ENCODE measurements around the gene GNB1L.
"Not testable (repeated sequence)": the region's sequence is repeated elsewhere in the genome, so short reads cannot be mapped to it uniquely, and the experiment has no call there.

GNB1L gene

GRCh38 chr22:19793661-19794310 lies 60.9 kb downstream of the GNB1L start:
- Histone ChIP-seq H3K36me3 (no peaks in the 10 kb centered on the region), H3K27me3 (no peaks in the 10 kb centered on the region), H3K27ac (no peak overlapping the region), H3K9me3 (no peaks in the 10 kb centered on the region), H3K4me1 (ENCODE audit: control insufficient read depth in 1 of 2, insufficient read depth in 1 of 2, low read depth in 1 of 2, low read length in 1 of 2) (no peaks in the 10 kb centered on the region), H3K4me3 (ENCODE audit: low read depth in 1 of 2, low read length in 1 of 2) (no peak overlapping the region)
- no peak for TF ChIP-seq CTCF (IDR thresholded peaks at IDR 0.05)

GRCh38 chr22:19793161-19793560 lies 61.5 kb downstream of the GNB1L start:
- no peaks in the 10 kb centered on the region for H3K9me3 ChIP-seq
- no peaks in the 10 kb centered on the region for H3K4me1 ChIP-seq (ENCODE audit: control insufficient read depth in 1 of 2, insufficient read depth in 1 of 2, low read depth in 1 of 2, low read length in 1 of 2)
- H3K27ac ChIP-seq = no peak overlapping the region
- no peak for TF ChIP-seq CTCF (IDR thresholded peaks at IDR 0.05)
- no peaks in the 10 kb centered on the region for H3K36me3 ChIP-seq
- no peaks in the 10 kb centered on the region for H3K27me3 ChIP-seq
- H3K4me3 ChIP-seq (ENCODE audit: low read depth in 1 of 2, low read length in 1 of 2) = no peak overlapping the region

- not testable (repeated sequence) for H3K36me3 ChIP-seq; H3K9me3 ChIP-seq; H3K4me1 ChIP-seq (ENCODE audit: control insufficient read depth in 1 of 2, insufficient read depth in 1 of 2, low read depth in 1 of 2, low read length in 1 of 2); H3K4me3 ChIP-seq (ENCODE audit: low read depth in 1 of 2, low read length in 1 of 2); H3K27me3 ChIP-seq; H3K27ac ChIP-seq
Measured at GRCh38 chr22:19792383-19792896, 62.2 kb downstream of the GNB1L start.

GRCh38 chr22:19791894-19792293 lies 62.8 kb downstream of the GNB1L start:
- H3K27ac ChIP-seq = no peak overlapping the region
- TF ChIP-seq CTCF (IDR thresholded peaks at IDR 0.05) = no peak
- no peak overlapping the region for H3K4me3 ChIP-seq (ENCODE audit: low read depth in 1 of 2, low read length in 1 of 2)
- no peaks in the 10 kb centered on the region for H3K9me3 ChIP-seq
- H3K27me3 ChIP-seq = no peaks in the 10 kb centered on the region
- H3K36me3 ChIP-seq = no peaks in the 10 kb centered on the region
- H3K4me1 ChIP-seq (ENCODE audit: control insufficient read depth in 1 of 2, insufficient read depth in 1 of 2, low read depth in 1 of 2, low read length in 1 of 2) = no peaks in the 10 kb centered on the region

GRCh38 chr22:19791243-19791642 lies 63.4 kb downstream of the GNB1L start:
- H3K4me3 ChIP-seq (ENCODE audit: low read depth in 1 of 2, low read length in 1 of 2) = no peak overlapping the region
- H3K27me3 ChIP-seq = no peaks in the 10 kb centered on the region
- H3K4me1 ChIP-seq (ENCODE audit: control insufficient read depth in 1 of 2, insufficient read depth in 1 of 2, low read depth in 1 of 2, low read length in 1 of 2) = no peaks in the 10 kb centered on the region
- no peaks in the 10 kb centered on the region for H3K36me3 ChIP-seq
- H3K9me3 ChIP-seq = no peaks in the 10 kb centered on the region
- TF ChIP-seq CTCF (IDR thresholded peaks at IDR 0.05) = no peak
- no peak overlapping the region for H3K27ac ChIP-seq

GRCh38 chr22:19789828-19790227 lies 64.8 kb downstream of the GNB1L start:
- Histone ChIP-seq H3K27me3 (no peaks in the 10 kb centered on the region), H3K36me3 (no peaks in the 10 kb centered on the region), H3K4me3 (ENCODE audit: low read depth in 1 of 2, low read length in 1 of 2) (no peak overlapping the region), H3K27ac (no peak overlapping the region), H3K9me3 (no peaks in the 10 kb centered on the region), H3K4me1 (ENCODE audit: control insufficient read depth in 1 of 2, insufficient read depth in 1 of 2, low read depth in 1 of 2, low read length in 1 of 2) (no peaks in the 10 kb centered on the region)
- TF ChIP-seq CTCF (IDR thresholded peaks at IDR 0.05) = no peak
